ENCODE data around the gene HEXD. TPM values are rescaled to one million over a fixed set of nuclear protein-coding genes. Genes with fewer than 3 reads are reported as not detected.
"Not testable (repeated sequence)": the region's sequence is repeated elsewhere in the genome, so short reads cannot be mapped to it uniquely, and the experiment has no call there.

Gene HEXD
- total RNA-seq, 1 donor from 2014 or later, result 14.3 TPM

DNA sequence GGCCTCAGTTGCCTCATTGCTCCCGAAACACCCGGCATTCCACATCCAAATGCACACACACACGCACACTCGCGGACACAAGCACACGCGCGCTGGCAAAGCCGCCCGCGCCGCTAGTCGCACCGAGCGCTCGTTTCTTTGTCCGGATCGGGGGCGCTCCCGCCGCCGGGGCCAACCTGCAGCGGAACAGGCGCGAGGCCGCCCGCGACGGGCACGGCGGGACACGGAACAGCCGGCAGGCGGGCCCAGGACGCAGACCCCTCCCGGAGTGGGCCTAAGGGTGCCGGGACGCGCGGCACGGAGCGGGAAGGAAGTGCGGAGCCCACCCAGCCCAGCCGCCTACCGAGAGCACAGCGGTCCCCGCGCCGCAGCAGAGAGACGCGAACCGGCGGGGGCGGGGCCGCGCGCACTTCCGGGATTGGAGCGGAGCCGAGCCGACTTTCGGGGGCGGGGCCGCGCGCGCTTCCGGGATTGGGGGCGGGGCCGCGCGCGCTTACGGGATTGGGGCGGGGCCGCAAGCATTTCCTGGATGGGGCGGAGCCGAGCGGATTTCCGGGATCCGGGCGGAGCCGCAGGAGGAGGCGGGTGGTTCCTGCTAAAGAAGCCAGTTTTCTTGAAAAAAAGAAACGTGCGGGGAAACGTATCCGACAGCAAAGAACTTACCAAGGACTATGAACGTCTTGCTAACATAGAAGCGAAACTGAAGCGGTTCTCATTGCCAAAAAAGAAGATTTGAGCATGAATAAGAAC lies 32.4 kb downstream of the HEXD start, which contains the start of gene CYBC1:
Gene CYBC1 (minus strand): TSS at position 396 of the 750 bp plus-strand sequence. CDS start 1,498 bp downstream, outside the sequence.
- no peak for FAIRE-seq

DNA sequence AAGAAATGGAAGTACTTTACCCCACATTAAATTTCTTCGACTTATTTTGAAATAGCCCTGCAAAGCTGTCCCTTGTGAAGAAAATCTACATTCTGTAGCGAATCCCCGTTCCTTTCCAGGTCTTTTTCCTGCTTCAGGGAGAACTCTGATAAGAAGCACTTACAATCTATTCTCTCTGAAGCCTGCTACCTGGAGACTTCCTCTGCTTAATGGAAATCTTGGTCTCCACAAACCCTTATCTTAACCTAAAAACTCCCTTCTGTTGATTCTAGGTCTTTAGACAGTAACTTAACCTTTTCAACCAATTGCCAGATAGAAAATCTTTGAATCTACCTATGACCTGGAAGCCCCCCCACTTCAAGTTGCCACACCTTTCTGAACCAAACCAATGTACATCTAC lies 34.0 kb downstream of the HEXD start:
- FAIRE-seq (no peak), DNase-seq (ENCODE audit: low spot score in 2 of 2) (no peak)

More for the DNA sequence above, 32.4 kb downstream of the HEXD start, which contains the start of gene CYBC1:
- peak; percentile 90 to 92 for DNase-seq (ENCODE audit: low spot score in 2 of 2)

DNA sequence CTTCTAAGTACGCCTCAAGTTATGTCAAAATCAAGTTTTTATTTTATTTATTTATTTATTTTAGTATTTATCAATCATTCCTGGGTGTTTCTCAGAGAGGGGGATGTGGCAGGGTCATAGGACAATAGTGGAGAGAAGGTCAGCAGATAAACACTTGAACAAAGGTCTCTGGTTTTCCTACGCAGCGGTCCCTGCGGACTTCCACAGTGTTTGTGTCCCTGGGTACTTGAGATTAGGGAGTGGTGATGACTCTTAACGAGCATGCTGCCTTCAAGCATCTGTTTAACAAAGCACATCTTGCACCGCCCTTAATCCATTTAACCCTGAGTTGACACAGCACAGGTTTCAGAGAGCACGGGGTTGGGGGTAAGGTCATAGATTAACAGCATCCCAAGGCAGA lies 35.0 kb downstream of the HEXD start:
- not testable (repeated sequence) for FAIRE-seq

DNA sequence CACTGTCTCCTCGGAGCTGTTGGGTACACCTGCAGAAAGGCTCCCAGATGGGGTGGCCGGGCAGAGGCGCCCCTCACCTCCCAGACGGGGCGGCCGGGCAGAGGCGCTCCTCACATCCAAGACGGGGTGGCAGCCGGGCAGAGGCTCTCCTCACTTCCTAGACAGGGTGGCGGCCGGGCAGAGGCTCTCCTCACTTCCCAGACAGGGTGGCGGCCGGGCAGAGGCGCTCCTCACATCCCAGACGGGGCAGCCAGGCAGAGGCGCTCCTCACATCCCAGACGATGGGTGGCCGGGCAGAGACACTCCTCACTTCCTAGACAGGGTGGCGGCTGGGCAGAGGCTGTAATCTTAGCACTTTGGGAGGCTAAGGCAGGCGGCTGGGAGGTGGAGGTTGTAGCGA lies 35.6 kb downstream of the HEXD start:
- DNase-seq (ENCODE audit: low spot score in 2 of 2); FAIRE-seq: not testable (repeated sequence)

More for the DNA sequence above, 35.0 kb downstream of the HEXD start:
- DNase-seq (ENCODE audit: low spot score in 2 of 2), result not testable (repeated sequence)

DNA sequence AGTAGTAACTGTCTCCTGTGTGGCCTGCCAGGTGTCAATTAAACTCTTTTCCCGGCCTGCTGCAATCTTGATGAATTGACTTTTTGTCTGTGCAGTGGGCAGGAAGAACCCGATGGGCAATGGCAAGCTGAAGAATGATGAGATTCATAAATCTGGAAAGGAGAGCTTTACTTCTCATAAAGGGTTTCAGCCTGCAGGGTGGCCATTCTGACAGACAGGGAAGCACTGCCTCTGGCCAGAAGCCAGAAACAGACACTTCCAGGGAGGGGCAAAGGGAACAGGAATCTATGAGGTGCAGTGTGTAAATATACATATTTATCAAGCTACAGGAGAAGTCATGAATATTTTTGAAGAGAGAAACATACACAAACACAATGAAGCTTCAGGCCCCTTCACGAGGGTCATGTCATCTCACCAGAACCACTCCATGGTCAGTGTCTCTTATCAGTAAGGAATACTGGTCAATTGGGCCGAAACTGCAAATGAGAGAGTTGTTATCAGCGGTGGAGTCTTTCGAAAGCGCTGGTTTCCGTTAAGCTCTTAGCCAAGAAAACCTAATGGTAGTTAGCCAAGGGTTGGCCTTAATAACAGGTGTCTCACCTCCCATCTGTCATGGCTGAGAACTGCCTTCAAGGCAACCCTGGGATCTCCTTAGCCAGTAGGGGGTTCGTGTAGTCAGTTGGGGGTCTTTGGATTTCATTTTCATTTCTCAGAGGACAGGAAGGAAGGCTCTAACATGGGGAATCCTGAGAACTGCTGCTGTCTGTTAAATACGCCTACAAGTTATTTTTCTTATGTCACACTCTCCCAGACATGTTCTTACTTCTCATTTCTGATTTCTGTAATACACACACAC lies 39.2 kb downstream of the HEXD start:
- DNase-seq (ENCODE audit: low spot score in 2 of 2), result no peak

DNA sequence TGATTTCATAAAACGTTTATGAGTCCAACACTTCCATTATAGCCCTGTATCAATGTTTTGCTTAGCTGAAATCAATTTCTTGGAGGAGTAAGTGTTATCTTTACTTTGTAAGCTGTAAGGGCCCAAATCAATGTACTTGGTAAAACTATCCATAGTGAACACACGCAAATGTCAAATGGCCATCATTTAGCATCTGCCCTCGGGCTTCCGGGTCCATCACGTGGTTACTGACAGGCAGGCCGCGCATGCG lies 39.7 kb downstream of the HEXD start:
- FAIRE-seq (no peak), DNase-seq (ENCODE audit: low spot score in 2 of 2) (peak; percentile 86 to 89)

More for the DNA sequence above, 39.2 kb downstream of the HEXD start:
- no peak for FAIRE-seq

DNA sequence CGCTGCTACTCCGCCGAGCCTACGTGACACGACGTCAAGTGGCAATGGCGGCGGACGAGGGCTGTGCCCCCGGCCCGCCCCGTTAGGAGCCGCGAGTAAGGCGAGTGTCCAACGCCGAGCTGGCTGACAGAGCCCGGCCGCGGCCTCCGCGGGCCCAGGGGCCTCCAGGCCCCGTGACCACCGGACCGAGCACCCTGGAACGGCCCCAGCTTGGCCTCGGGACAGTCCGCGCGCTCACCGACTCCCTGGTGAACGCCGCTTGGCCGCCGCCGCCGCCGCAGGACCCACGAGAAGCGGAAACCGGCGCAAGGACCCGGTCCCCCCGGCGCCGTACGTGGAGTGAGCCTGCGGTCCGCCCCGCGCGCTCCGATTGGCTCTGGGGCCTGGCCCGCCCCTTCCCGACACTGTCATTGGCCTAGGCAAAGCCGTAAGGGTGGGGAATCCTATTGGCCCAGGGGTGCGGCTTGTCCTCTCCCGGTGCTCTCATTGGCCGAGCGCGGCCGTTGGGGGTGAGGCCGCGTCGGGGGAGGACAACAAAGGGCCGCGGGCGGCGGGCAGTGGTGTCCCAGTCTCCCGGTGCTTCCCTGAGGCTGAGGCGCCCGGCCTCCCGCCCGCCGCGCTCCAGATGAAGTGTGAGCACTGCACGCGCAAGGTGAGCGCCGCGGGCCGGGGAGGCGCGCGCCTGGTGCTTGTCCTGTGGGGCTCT lies 40.2 kb downstream of the HEXD start, which contains the start of gene NARF:
Gene NARF (plus strand): TSS at position 563 of the 706 bp plus-strand sequence. CDS start 63 bp downstream, at position 626.
- DNase-seq (ENCODE audit: low spot score in 2 of 2), result peak; percentile 99 to 100
- no peak for FAIRE-seq

DNA sequence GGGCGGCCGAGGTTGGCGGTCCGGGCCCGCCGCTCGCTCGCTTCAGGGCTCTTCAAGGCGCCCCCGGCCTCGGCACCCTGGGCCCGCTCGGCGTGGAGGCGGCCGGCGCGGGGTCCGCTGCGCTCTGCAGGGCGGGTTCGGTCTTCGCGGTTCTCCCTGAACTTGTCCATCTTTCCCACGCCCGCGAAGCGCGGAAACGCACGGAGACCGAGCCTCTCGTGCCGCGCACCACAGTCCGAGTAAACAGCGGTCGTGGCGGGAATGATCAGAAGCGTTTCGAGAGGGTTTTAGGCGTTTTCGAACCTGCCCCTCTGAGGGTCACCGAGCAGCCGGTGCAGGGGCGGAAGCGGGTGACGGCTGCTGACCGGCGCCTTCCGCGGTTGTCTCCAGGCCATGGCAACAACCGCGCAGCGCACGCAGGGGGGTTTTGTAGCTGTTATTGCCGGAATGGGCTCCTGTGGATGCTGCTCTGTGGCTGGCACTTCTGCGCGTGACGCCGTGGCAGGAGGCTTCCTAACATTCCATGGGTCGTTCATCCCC lies 40.8 kb downstream of the HEXD start:
- FAIRE-seq, result no peak
- no peak for DNase-seq (ENCODE audit: low spot score in 2 of 2)

DNA sequence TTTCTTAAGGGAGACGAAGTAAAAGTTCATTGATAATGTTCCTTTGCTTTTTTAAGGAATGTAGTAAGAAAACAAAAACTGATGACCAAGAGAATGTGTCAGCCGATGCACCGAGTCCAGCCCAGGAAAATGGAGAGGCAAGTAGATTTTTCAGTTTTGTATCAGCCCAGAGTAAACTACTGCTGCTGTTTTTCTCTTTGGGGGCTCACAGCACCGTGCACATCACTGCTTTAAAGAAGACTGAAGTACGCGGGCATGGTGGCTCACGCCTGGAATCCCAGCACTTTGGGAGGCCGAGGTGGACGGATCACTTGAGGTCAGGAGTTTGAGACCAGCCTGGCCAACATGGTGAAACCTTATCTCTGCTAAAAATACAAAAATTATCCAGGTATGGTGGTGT lies 41.8 kb downstream of the HEXD start:
- FAIRE-seq; DNase-seq (ENCODE audit: low spot score in 2 of 2): not testable (repeated sequence)

DNA sequence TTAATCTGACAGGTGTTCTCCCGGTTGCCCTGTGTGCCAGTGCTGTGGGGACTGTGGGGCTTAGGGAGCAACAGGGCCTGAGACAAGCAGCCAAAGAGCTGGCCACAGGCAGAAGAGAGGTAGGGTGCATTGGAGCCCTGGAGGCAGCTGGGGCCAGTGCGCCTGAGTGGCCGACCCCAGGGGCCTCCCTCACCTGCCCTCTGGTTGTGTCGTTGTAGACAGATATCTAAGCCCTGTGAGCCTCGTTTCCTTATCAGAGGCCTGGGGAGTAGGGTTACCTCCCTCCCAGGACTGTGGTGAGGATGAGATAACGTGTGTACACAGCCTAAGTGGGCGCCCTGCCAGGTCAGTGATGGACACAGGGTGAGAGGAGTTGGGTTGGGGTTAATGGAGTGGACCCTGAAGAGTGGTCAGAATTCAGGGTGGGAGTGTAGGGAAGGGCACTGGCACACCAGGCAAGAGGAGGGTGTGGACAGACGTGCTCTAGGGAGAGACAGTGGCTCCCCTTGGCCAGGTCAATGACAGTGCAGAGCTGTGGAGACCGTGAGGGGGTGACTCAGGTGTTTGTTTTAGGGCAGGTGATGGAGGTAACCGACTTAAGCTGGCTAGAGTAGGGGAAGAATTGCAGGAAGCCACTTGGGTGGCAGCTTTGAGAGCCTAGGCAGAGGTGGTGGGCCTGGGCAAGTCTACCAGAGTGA lies 43.8 kb downstream of the HEXD start:
- DNase-seq (ENCODE audit: low spot score in 2 of 2), result no peak
- no peak for FAIRE-seq

DNA sequence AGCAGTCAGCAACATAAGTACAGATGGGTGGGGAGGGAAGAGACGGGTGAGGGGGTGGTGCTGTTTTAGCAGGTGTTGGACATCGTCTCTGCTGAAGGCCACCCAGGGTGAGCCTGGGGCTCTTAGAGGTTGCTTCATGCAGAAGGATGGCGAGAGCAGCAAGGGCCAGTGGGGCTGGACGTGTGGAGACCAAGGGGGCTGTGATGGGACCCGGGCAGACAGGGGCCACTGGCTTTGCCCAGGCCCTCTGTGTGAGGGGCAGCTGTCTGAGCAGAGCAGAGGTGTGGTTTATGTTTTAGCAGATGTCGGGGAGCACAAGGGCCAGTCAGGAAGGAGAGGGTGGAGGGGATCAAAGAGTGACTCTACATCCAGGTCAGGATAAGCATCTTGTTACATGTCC lies 45.2 kb downstream of the HEXD start:
- DNase-seq (ENCODE audit: low spot score in 2 of 2) (no peak), FAIRE-seq (no peak)

DNA sequence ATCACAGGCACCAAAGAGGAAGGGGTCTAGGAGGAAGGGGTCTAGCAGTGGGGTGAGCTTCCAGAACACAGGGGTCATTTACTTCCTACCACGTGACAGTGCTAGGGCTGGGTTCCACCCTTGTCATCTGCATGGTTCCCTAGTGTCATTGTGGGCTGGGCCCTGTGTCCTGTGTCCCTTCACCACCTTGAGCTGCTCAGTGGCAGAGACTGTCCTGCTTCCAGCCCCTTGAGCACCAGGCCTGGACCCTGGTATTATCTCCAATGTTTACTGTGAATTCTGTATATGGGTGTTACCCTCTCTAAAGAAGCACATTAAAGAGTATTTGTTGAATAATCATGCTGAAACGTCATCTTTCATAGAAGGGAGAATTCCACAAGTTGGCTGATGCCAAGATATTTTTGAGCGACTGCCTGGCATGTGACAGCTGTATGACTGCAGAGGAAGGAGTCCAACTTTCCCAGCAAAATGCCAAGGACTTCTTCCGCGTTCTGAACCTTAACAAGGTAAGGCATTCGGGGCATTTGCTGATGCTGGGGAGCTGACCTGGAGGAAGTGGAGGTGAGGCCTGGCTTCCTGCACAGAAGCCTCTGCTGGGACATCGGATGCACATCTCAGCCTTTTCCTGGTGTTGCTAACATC lies 45.9 kb downstream of the HEXD start:
- no peak for DNase-seq (ENCODE audit: low spot score in 2 of 2)
- no peak for FAIRE-seq

DNA sequence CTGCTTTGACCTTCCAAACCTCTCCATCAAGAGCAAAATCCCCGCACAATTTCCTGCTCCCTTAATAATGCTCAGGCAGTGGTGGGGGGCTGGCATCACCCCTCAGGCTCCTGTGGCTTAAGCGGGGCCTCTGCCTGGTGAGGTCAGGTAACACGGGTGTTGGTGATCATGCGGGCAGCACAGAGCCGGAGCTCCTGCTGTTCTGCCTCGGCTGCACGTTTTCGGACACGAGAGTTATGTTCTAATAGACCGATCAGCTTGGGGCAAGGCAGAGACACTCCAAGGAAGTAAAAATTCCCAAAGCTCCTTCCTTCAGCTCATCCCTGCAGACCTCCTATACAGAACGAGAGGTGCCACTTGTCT lies 46.4 kb downstream of the HEXD start:
- DNase-seq (ENCODE audit: low spot score in 2 of 2) (no peak), FAIRE-seq (no peak)

DNA sequence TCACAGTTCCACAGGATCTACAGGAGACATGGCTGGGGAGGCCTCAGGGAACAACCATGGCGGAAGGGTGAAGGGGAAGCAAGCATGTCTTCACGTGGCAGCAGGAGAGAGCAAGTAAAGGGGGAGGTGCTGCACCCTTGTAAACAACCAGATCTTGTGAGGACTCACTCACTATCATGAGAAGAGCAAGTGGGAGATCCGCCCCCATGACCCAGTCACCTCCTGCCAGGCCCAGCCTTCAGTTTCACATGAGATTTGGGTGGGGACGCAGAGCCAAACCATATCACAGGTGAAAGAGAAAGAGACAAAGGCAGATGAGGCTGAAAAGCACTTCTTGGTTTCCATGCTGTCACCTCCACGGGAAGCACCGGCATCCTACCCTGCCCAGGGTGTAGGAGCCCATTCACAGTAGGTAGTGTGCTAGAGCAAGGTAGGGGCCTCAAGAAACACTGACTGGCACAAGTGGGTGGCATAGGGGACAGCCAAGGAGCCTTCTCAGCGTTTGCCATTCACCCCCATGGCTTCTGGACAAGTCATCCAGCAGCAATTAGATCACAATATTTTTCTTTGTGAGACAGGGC lies 47.0 kb downstream of the HEXD start:
- FAIRE-seq, result no peak
- no peak for DNase-seq (ENCODE audit: low spot score in 2 of 2)

DNA sequence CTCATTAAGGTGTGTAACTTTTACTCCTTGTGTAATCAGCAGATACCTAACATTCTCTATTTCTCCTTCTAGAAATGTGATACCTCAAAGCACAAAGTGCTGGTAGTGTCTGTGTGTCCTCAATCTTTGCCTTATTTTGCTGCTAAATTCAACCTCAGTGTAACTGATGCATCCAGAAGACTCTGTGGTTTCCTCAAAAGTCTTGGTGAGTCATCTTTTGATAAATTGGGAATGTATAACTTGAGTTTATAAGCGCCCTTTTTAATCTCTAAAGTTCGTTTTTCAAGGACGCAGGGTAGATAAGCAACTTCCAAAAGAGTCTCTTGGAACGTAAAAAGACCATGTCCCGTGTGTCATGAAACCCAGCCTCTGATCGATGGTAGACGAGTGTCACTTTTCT lies 50.5 kb downstream of the HEXD start:
- FAIRE-seq (no peak), DNase-seq (ENCODE audit: low spot score in 2 of 2) (no peak)

DNA sequence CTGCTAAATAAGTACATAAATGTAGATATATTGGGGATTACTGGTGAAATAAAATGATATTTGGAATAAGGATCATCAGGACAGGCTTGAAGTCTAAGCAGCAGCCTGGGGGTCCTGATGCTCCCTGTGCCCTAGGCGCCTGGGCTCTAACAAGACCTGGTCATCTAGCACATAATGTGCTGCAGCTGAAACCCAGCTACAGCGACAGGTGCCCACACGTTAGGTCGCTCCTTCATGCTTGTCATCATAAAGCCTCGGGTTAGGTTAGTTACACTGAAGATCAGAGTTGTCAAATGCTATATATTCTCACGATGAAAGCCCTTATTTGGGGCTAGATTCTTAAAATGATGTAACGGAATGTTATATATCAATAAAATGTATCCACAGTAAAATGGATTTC lies 51.9 kb downstream of the HEXD start:
- FAIRE-seq (no peak), DNase-seq (ENCODE audit: low spot score in 2 of 2) (no peak)

DNA sequence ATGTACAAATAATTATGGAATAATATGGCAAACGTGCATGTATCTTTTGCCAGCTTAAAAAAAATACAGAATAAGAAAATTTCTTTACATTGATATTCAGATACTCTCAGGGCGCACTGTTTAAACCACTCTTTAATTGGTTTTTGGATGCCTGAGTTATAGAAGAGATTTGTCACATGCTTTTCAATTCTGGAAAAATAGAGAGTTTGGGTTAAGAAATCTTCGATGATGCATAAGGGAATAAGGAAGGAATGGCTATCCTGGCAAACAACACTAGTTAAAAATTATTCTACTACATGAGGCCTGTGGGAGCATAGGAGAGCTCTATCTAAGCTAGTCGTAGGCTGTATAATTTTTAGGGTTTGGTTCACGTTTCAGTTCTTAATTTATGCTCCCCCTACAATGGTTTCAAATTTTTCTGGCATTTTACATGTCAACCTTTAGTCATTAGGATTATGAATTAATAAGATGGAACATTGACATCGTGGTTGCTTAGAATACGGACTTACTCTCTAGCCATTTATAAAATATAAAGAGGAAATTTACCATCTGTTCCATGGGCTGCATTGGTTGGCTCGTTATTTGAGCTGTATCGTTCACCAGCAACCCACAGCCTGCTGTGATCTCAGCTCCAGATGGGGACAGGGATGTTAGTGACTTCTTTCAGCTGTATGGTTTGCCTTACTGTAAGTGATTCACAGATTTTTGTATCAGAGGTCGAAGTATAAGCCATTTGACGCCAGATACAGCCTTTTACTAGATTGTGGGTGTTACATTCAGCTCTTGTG lies 56.3 kb downstream of the HEXD start:
- FAIRE-seq (no peak), DNase-seq (ENCODE audit: low spot score in 2 of 2) (no peak)

DNA sequence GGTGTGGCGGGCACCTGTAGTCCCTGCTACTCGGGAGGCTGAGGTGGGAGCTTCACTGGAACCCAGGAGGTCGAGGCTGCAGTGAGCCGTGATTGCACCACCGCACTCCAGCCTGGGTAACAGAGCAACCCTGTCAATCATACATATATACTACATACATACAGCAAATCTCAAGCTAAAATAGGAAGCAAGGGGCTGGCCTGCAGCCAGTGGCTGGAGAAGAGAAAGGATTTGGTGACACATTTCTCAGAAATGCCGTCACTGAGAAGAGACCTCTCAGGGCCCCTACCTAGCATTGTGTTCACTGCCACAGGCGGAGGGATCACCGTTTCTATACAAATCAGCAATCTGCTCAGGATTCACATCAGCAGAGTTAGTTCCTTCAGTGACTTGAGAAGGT lies 57.3 kb downstream of the HEXD start:
- FAIRE-seq (no peak), DNase-seq (ENCODE audit: low spot score in 2 of 2) (no peak)
